Stomach (tissue), 9 donors: ENCODE measurements around the gene INAFM2. TPM values are rescaled to one million over a fixed set of nuclear protein-coding genes. Genes with fewer than 3 reads are reported as not detected.

Experiments used
- DNase-seq, 2 donors: peaks; one replicate each; pipeline versions ENCODE4 v3.0.0 to v3.0.0-alpha.2; 2013 to 2019
- H3K27ac ChIP-seq, 5 donors: fragments of 200-600 bp in 4 of 5; sonication (generic) in 4 of 5; one replicate each; pipeline ENCODE4 v1.5.1; 2013 to 2019; ENCODE audit warnings: mild to moderate bottlenecking in 1 of 5, moderate library complexity in 1 of 5
- H3K27me3 ChIP-seq, 3 donors: fragments of 200-600 bp; sonication (generic); one replicate each; pipeline ENCODE4 v1.5.1; 2017 to 2019; ENCODE audit warnings: mixed run types in 1 of 3
- H3K36me3 ChIP-seq, 4 donors: fragments of 200-600 bp; sonication (generic); 1 replicate in 3 of 4; 2 replicates in 1 of 4; pipeline ENCODE4 v1.5.1; 2016 to 2019
- H3K4me1 ChIP-seq, 4 donors: fragments of 200-600 bp; sonication (generic); one replicate each; pipeline ENCODE4 v1.5.1; 2016 to 2019
- H3K4me3 ChIP-seq, 4 donors: fragments of 200-600 bp; sonication (generic) in 3 of 4; one replicate each; pipeline ENCODE4 v1.5.1; 2016 to 2019; ENCODE audit warnings: mild to moderate bottlenecking in 1 of 4
- H3K9me3 ChIP-seq, 4 donors: fragments of 200-600 bp; sonication (generic); one replicate each; pipeline ENCODE4 v1.5.1; 2016 to 2019
- EP300 ChIP-seq: sonication (generic); formaldehyde crosslinking; IDR thresholded peaks from one replicate; pipeline ENCODE4 v1.6.1; 2017; ENCODE audit warnings: antibody characterized with exemption
- POLR2A ChIP-seq, 4 donors: fragments of 450-650 bp; IDR thresholded peaks; one replicate each; pipeline ENCODE4 v1.6.1; 2016; ENCODE audit warnings: antibody characterized with exemption in 4 of 4, control low read depth in 2 of 4, mild to moderate bottlenecking in 1 of 4, moderate library complexity in 1 of 4
- POLR2AphosphoS5 ChIP-seq, 3 donors: sonication (generic); formaldehyde crosslinking; IDR thresholded peaks; one replicate each; pipeline ENCODE4 v1.6.1; 2016; ENCODE audit warnings: antibody characterized with exemption in 3 of 3
- WGBS, 5 donors: extraction: QIAGEN DNeasy Blood & Tissue Kit in 3 of 5; methylation state at CpG; one replicate each; pipeline versions ENCODE4 v1.1.5 to v1.1.7; 2013 to 2018; 5-methylcytosine and 5-hydroxymethylcytosine counted together
- intact Hi-C: fragments of 100-400 bp; cut with DNase I; formaldehyde crosslinking; loops from one replicate; pipeline ENCODE4 v1.15.1; 2023; ENCODE audit warnings: low total_unique reads
- polyA plus RNA-seq, 3 donors: library from polyadenylated mRNA; stranded (reverse); fragments of 200-250 nt; gene quantifications; one replicate each; pipeline ENCODE4 v1.2.3, GENCODE V29; 2013
- total RNA-seq, 5 donors: library from RNA; depleted of rRNA; stranded (reverse); fragments of >200 nt; gene quantifications; one replicate each; pipeline versions ENCODE4 v1.1.0 to v1.2.3, GENCODE V29; 2014 to 2016
- TF ChIP-seq, protein P1 (sequence below), 7 experiments: fragments of 450-650 bp in 4 of 7; fragments of 200-600 bp in 3 of 7; sonication (generic) in 3 of 7; IDR thresholded peaks; one replicate each; pipeline ENCODE4 v1.5.1; 2016 to 2019; ENCODE audit warnings: antibody characterized with exemption in 7 of 7, control low read depth in 2 of 7, mild to moderate bottlenecking in 1 of 7
- donor health status: healthy with polysubstance abuse.
- donor health status: Bipolar disorder and iron deficiency.
- donor health status: healthy.

INAFM2 gene
- total and polyA plus RNA-seq, 8 donors: 3.4 to 65.2 (median 20.4) TPM

DNA sequence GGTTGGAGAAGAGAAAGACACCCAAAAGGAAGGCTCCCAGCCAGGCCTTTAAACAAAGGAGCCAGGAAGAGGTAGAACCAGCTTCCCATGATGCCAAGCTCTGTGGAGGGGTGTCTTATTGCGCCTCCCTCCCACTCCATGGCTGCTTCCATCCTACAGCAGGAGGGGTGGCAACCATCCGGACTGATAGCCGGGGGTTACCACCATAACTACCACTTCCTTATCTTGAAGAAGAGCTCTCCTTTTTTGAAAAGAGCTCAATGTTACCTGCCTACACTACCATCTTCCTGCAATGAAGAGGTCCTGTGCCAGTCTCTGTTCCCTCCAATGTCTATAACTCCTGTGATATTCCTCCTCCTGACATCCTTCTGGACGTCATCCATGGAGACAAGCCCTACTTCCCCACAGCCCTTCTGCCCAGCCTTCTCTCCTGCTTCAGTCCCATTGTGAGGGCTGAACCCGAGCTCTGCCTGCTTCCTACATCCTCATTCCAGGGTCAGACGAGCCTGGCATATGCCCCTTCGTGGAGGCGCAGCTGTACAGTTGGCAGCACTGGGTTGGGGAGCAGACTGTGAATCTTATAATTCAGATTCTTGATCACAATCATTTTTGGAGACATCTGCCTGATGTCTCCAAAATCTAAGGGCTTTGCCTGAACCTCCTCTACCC, 8.8 kb downstream of the INAFM2 start:
- peaks cover 20 to 98% (median 67%) of the 10 kb centered on the region in 4 donors for H3K4me1 ChIP-seq
- no peaks in the 10 kb centered on the region for H3K9me3 ChIP-seq
- H3K36me3 ChIP-seq: peaks cover 4 to 27% (median 22%) of the 10 kb centered on the region in 4 donors
- no peak for TF ChIP-seq EP300
- TF ChIP-seq, protein P1, sequence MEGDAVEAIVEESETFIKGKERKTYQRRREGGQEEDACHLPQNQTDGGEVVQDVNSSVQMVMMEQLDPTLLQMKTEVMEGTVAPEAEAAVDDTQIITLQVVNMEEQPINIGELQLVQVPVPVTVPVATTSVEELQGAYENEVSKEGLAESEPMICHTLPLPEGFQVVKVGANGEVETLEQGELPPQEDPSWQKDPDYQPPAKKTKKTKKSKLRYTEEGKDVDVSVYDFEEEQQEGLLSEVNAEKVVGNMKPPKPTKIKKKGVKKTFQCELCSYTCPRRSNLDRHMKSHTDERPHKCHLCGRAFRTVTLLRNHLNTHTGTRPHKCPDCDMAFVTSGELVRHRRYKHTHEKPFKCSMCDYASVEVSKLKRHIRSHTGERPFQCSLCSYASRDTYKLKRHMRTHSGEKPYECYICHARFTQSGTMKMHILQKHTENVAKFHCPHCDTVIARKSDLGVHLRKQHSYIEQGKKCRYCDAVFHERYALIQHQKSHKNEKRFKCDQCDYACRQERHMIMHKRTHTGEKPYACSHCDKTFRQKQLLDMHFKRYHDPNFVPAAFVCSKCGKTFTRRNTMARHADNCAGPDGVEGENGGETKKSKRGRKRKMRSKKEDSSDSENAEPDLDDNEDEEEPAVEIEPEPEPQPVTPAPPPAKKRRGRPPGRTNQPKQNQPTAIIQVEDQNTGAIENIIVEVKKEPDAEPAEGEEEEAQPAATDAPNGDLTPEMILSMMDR (IDR thresholded peaks at IDR 0.05): no peak
- TF ChIP-seq POLR2AphosphoS5 (IDR thresholded peaks at IDR 0.05): no peak
- TF ChIP-seq POLR2A (IDR thresholded peaks at IDR 0.05): no peak
- H3K27me3 ChIP-seq: no peaks in the 10 kb centered on the region
- H3K4me3 ChIP-seq: no peak overlapping the region
- WGBS, 5 donors: 70 to 76% (median 75%) methylated on average over 8 of the region's 8 CpGs
- intact Hi-C loops: no loop called here
- DNase-seq: no peak
- H3K27ac ChIP-seq: peak overlapping the region in 4 of 5 donors; percentile 17 to 92 (median 91)

DNA sequence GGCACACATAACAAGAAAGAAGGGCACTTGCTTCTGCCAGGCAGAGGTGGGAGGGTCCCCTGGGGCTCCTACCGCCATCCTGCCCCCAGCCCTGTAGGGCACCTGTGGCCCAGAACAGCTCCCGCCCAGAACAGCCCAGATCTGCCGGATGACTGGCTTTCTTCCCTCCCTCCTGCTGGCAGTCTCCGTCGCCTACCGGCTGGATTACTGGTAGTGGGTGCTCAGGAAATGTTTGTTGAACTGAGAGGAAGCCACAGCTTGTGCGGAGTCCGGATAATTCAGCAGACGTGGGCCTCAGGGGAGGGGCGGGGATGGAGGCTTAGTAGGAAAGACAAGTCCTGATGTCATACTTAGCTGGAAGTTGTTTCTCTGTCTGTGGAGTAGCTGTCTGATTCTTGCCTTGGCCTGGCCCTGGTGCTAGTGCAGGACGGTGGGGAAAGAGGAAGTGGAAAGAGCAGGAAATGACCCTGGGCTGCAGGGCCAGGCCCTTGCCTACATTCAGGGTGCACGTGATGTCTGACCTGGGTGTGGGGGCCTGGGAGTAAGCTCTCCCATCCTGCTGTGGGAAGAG, 10.5 kb downstream of the INAFM2 start:
- Histone ChIP-seq H3K9me3 (no peaks in the 10 kb centered on the region), H3K27ac (peak overlapping the region; percentile 46 to 95 (median 92)), H3K27me3 (no peaks in the 10 kb centered on the region), H3K36me3 (peaks cover 4 to 27% (median 22%) of the 10 kb centered on the region in 4 donors), H3K4me3 (peak overlapping the region in 1 of 4 donors; percentile 9), H3K4me1 (peaks cover 38 to 99% (median 76%) of the 10 kb centered on the region in 4 donors)
- TF ChIP-seq POLR2AphosphoS5 (IDR thresholded peaks at IDR 0.05): peak; percentile 19 to 64 (median 19)
- TF ChIP-seq EP300: no peak
- TF ChIP-seq POLR2A (IDR thresholded peaks at IDR 0.05): no peak
- TF ChIP-seq, protein P1 (IDR thresholded peaks at IDR 0.05): no peak
- 37 to 63% (median 46%) methylated on average over 12 of the region's 12 CpGs for WGBS, 5 donors
- intact Hi-C loops: no loop called here
- peak in 1 of 2 donors; percentile 87 for DNase-seq

DNA sequence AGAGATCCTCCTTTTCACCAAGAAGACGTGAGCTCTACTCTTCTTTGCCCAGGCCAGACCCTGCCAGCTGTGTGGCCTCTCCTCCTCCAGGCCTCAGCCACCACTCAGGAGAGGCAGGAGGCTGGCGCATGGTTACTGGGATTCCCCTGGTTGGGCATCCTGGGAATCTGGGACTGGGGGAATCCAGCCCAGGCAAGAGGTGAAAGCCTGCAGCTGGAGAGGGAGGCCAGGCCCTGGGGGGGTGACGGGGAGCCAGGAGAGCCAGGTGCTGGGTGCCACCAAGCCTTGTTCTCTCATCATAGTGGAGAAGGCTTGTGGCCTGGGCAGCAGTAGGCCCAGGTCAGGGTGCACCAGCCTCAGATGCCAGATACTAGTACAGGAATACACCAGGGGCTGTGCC, 11.0 kb downstream of the INAFM2 start:
- no peaks in the 10 kb centered on the region for H3K9me3 ChIP-seq
- peaks cover 43 to 99% (median 79%) of the 10 kb centered on the region in 4 donors for H3K4me1 ChIP-seq
- TF ChIP-seq POLR2A (IDR thresholded peaks at IDR 0.05) (no peak), EP300 (no peak), POLR2AphosphoS5 (IDR thresholded peaks at IDR 0.05) (no peak)
- TF ChIP-seq, protein P1 (IDR thresholded peaks at IDR 0.05): no peak
- H3K4me3 ChIP-seq: no peak overlapping the region
- intact Hi-C loops: no loop called here
- H3K27ac ChIP-seq: peak overlapping the region; percentile 46 to 95 (median 92)
- 55 to 88% (median 77%) methylated on average over 3 of the region's 3 CpGs for WGBS, 5 donors
- no peaks in the 10 kb centered on the region for H3K27me3 ChIP-seq
- peaks cover 4 to 27% (median 22%) of the 10 kb centered on the region in 4 donors for H3K36me3 ChIP-seq
- peak in 1 of 2 donors; percentile 22 for DNase-seq

DNA sequence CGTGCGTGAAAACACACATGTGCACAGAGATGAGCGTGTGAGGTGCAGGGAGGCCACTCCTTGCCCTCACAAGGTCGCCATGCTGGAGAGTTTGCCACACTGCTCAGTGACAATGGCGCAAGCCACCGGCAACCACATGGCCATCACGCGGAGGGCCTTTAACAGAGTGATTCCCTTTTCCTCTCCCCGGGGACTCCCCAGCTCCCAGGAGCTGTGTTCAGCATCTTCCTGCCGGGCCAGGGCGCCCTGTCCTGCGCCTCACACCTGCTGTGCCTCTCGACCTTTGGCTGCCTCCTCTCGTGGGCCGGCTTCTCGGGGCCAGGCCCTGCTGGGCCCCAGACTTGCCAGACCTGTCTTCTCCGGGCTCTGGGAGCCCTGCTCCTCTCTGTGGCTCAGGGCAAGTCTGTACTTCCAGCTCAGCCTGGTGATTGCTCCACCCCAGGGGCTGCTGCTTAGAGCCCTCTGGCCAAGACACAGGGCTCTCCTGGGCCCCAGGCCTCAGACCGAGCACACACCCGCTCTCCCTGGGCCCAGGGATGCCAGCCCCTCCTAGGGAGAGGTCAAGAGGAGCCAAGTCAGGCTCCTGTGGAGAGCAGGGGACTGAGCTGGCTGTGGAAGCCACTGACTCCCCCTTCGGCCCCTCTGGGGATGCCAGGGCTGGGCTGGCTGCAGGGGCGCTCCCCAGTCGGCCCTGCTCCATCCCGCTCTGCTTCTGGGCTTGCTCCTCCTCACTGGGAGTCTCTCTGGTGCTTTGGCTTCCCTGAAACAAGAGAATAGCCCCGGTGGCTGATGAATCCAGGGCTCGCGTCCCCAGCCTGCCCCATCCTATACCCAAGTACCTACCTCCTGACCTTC, 11.7 kb downstream of the INAFM2 start:
- Histone ChIP-seq H3K9me3 (no peaks in the 10 kb centered on the region), H3K4me3 (no peak overlapping the region), H3K27me3 (no peaks in the 10 kb centered on the region), H3K4me1 (peaks cover 49 to 99% (median 82%) of the 10 kb centered on the region in 4 donors), H3K27ac (peak overlapping the region; percentile 14 to 95 (median 92)), H3K36me3 (peaks cover 4 to 27% (median 22%) of the 10 kb centered on the region in 4 donors)
- no peak for TF ChIP-seq EP300
- no peak for TF ChIP-seq POLR2A (IDR thresholded peaks at IDR 0.05)
- TF ChIP-seq, protein P1 (IDR thresholded peaks at IDR 0.05): no peak
- TF ChIP-seq POLR2AphosphoS5 (IDR thresholded peaks at IDR 0.05): no peak
- intact Hi-C loops: no loop called here
- peak in 1 of 2 donors; percentile 53 for DNase-seq
- 75 to 87% (median 78%) methylated on average over 15 to 26 of the region's 26 CpGs for WGBS, 5 donors
